OCI-LY7 (cell line): ENCODE data around the gene SIRPA. TPM values are rescaled to one million over a fixed set of nuclear protein-coding genes. Genes with fewer than 3 reads are reported as not detected.
"Not testable (repeated sequence)": the region's sequence is repeated elsewhere in the genome, so short reads cannot be mapped to it uniquely, and the experiment has no call there.

ENCODE experiments used
- BruUV-seq: library from RNA; stranded (reverse); fragments of 400-500 nt; replicated peaks from 2 replicates; lab custom pipeline; 2021; lab: Mats Ljungman, UMichigan
- CTCF ChIA-PET: fragments of 300-600 bp; sonication (Branson Sonifier 250); formaldehyde crosslinking; loops from one replicate; lab custom pipeline; 2022; ENCODE audit warnings: antibody characterized with exemption; ENCODE audit not compliant: unreplicated experiment; lab: Charles Lee
- POLR2A ChIA-PET: fragments of 300-600 bp; sonication (Branson Sonifier 250); formaldehyde crosslinking; loops from one replicate; lab custom pipeline; 2022; ENCODE audit warnings: antibody characterized with exemption; lab: Charles Lee
- DNase-seq: peaks from one replicate; pipeline ENCODE4 v3.0.0-alpha.2; 2015; ENCODE audit warnings: low spot score
- H2AFZ ChIP-seq: fragments of 200-600 bp; sonication (generic), shearing (Covaris generic); 2 replicates; pipeline ENCODE4 v1.6.1; 2014; ENCODE audit warnings: mild to moderate bottlenecking, antibody characterized with exemption, low read length, moderate library complexity
- H3K27ac ChIP-seq: fragments of 200-600 bp; sonication (generic); 2 replicates; pipeline ENCODE4 v1.5.1; 2014; ENCODE audit warnings: mixed run types, low read depth, mild to moderate bottlenecking, moderate library complexity, low read length, inconsistent platforms; ENCODE audit not compliant: poor library complexity, severe bottlenecking
- H3K36me3 ChIP-seq: fragments of 200-600 bp; sonication (generic); 2 replicates; pipeline ENCODE4 v1.6.1; 2014; ENCODE audit warnings: mild to moderate bottlenecking, antibody characterized with exemption, low read length, moderate library complexity, mixed read lengths; ENCODE audit not compliant: insufficient read depth
- H3K4me1 ChIP-seq: fragments of 200-600 bp; sonication (generic); 2 replicates; pipeline ENCODE4 v1.5.1; 2014; ENCODE audit warnings: mild to moderate bottlenecking, low read length; ENCODE audit not compliant: insufficient read depth, poor library complexity, severe bottlenecking
- H3K4me2 ChIP-seq: fragments of 200-600 bp; sonication (generic); 2 replicates; pipeline ENCODE4 v1.6.1; 2014; ENCODE audit warnings: mild to moderate bottlenecking, low read length
- H3K4me3 ChIP-seq: fragments of 200-600 bp; sonication (generic); 2 replicates; pipeline ENCODE4 v1.5.1; 2014; ENCODE audit warnings: mild to moderate bottlenecking, low read depth, low read length; ENCODE audit not compliant: poor library complexity, severe bottlenecking
- H3K79me2 ChIP-seq: fragments of 200-600 bp; sonication (generic); 2 replicates; pipeline ENCODE4 v1.6.1; 2016; ENCODE audit warnings: low read depth, mild to moderate bottlenecking, low read length, moderate library complexity, mixed read lengths; ENCODE audit not compliant: insufficient read depth
- H3K9me2 ChIP-seq: fragments of 200-600 bp; sonication (generic); 2 replicates; pipeline ENCODE4 v1.6.1; 2016; ENCODE audit warnings: mild to moderate bottlenecking, low read length, mixed read lengths; ENCODE audit not compliant: insufficient read depth
- H3K9me3 ChIP-seq: fragments of 200-600 bp; sonication (generic); 2 replicates; pipeline ENCODE4 v1.6.1; 2014; ENCODE audit warnings: mild to moderate bottlenecking, mixed run types, low read length, mixed read lengths
- H4K20me1 ChIP-seq: fragments of 200-600 bp; sonication (generic); 2 replicates; pipeline ENCODE4 v1.6.1; 2014; ENCODE audit warnings: mild to moderate bottlenecking, antibody characterized with exemption, low read length, moderate library complexity, mixed read lengths; ENCODE audit not compliant: insufficient read depth
- EZH2phosphoT487 ChIP-seq: fragments of 200-600 bp; sonication (generic); IDR thresholded peaks from 2 replicates; pipeline ENCODE4 v1.6.1; 2018; ENCODE audit warnings: low read depth, borderline replicate concordance, mild to moderate bottlenecking, mixed run types, antibody characterized with exemption, low read length, moderate library complexity, mixed read lengths
- intact Hi-C: fragments of 100-400 bp; cut with micrococcal nuclease; formaldehyde crosslinking; loops from one replicate; pipeline ENCODE4 v1.10.0; 2022; ENCODE audit not compliant: unreplicated experiment
- total RNA-seq, 2 experiments: library from RNA; depleted of rRNA in 1 of 2; stranded (reverse); fragments of >200 nt in 1 of 2; shearing (Covaris generic) in 1 of 2; gene quantifications; 2 replicates each; pipeline ENCODE4 v1.2.3, GENCODE V29; 2014 to 2022
- TF ChIP-seq, protein P1 (sequence below): fragments of 200-600 bp; sonication (generic); conservative IDR thresholded peaks from 2 replicates; pipeline ENCODE4 v1.5.1; 2014; ENCODE audit warnings: mild to moderate bottlenecking, antibody characterized with exemption, low read length, moderate library complexity, mixed read lengths

SIRPA gene
- total RNA-seq, 2 experiments from 2014 or later: not detected

DNA sequence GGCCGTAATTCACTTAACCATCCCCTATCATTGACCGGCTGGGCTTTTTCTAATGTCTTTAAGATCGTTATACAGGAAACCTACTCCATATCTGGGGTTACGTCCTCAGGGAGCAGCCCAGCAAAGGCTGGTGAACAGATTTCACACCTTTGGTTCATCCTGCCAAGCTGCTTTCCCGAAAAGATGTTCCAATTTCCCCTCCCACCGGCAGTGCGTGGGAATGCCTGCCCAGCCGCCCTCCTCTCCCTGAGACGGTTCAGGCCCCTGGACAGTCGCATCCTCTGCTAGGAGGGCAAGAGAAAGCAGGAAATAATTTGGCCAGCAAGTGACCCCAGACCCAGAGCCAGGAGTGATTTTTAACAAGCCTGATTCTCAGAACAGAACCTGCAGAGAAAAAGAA, 16.3 kb downstream of the SIRPA start:
- Histone ChIP-seq H3K9me3 (no peaks in the 10 kb centered on the region), H3K27ac (no peak overlapping the region), H4K20me1 (no peaks in the 10 kb centered on the region), H3K36me3 (no peaks in the 10 kb centered on the region), H3K4me2 (no peak overlapping the region), H3K79me2 (no peaks in the 10 kb centered on the region), H3K4me1 (no peaks in the 10 kb centered on the region), H3K4me3 (no peak overlapping the region), H2AFZ (no peak overlapping the region), H3K9me2 (no peaks in the 10 kb centered on the region)
- ChIA-PET CTCF (no interaction called here), POLR2A (interaction anchor here (0.6 to 0.7 kb wide), 2 partner anchors 56 to 134 kb away, joined by 3 to 4 read pairs; no protein-coding TSS in a partner anchor)
- no peak for DNase-seq
- intact Hi-C loops: no loop called here
- no TSS peak for BruUV-seq
- TF ChIP-seq, protein P1, sequence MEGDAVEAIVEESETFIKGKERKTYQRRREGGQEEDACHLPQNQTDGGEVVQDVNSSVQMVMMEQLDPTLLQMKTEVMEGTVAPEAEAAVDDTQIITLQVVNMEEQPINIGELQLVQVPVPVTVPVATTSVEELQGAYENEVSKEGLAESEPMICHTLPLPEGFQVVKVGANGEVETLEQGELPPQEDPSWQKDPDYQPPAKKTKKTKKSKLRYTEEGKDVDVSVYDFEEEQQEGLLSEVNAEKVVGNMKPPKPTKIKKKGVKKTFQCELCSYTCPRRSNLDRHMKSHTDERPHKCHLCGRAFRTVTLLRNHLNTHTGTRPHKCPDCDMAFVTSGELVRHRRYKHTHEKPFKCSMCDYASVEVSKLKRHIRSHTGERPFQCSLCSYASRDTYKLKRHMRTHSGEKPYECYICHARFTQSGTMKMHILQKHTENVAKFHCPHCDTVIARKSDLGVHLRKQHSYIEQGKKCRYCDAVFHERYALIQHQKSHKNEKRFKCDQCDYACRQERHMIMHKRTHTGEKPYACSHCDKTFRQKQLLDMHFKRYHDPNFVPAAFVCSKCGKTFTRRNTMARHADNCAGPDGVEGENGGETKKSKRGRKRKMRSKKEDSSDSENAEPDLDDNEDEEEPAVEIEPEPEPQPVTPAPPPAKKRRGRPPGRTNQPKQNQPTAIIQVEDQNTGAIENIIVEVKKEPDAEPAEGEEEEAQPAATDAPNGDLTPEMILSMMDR: no peak
- TF ChIP-seq EZH2phosphoT487: no peak

DNA sequence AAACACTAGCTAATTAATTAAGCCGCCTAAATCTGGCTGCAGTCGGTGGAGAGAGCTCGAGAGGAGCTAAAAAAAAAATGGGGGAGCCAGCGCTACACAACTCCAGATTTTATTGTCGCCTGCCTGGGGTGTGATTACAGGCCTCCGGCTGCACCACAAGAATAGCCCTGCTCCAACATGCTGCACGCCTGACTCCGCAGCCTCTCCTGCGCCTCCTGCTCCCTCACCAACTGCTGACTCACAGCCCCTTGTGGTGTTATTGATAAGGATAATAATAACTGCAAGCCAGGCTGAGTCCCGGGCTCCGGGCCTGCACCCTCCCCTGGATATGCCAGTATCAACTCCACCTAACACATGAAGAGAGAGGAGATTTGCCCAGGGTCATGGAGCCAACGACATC, 16.8 kb downstream of the SIRPA start:
- BruUV-seq: no TSS peak
- Histone ChIP-seq H3K79me2 (no peaks in the 10 kb centered on the region), H3K4me1 (no peaks in the 10 kb centered on the region), H3K9me3 (no peaks in the 10 kb centered on the region), H3K36me3 (no peaks in the 10 kb centered on the region), H3K4me2 (no peak overlapping the region), H3K9me2 (no peaks in the 10 kb centered on the region), H3K4me3 (no peak overlapping the region), H3K27ac (no peak overlapping the region), H4K20me1 (no peaks in the 10 kb centered on the region), H2AFZ (no peak overlapping the region)
- no peak for DNase-seq
- intact Hi-C loops: no loop called here
- ChIA-PET CTCF (no interaction called here), POLR2A (interaction anchor here (0.6 to 0.7 kb wide), 2 partner anchors 56 to 134 kb away, joined by 3 to 4 read pairs; no protein-coding TSS in a partner anchor)
- TF ChIP-seq EZH2phosphoT487: no peak
- TF ChIP-seq, protein P1: no peak

DNA sequence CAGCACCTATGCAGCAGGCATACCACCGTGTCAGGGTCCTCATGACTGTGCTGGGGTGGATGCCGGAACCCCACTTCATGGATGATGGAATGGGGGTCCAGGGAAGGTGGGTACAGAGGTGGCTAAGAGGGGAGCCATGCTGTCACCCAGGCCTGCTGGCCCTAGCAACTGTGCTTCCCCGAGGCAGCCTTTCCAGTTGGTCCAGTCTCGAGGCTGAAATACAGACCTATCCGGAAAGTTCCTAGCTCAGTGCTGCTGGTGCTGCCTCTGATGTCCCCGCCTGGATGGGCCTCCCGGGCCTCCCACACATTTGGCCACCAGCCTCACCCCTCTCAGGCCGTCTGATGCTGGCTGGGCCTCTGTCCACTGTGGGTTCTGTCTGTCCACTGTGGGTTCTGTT, 17.4 kb downstream of the SIRPA start:
- H3K79me2 ChIP-seq: no peaks in the 10 kb centered on the region
- ChIA-PET POLR2A (no interaction called here), CTCF (no interaction called here)
- H3K27ac ChIP-seq: no peak overlapping the region
- no peaks in the 10 kb centered on the region for H3K36me3 ChIP-seq
- H3K4me1 ChIP-seq: no peaks in the 10 kb centered on the region
- no peaks in the 10 kb centered on the region for H3K9me3 ChIP-seq
- H3K9me2 ChIP-seq: no peaks in the 10 kb centered on the region
- no peak overlapping the region for H2AFZ ChIP-seq
- BruUV-seq: no TSS peak
- H3K4me2 ChIP-seq: no peak overlapping the region
- no peaks in the 10 kb centered on the region for H4K20me1 ChIP-seq
- TF ChIP-seq, protein P1: no peak
- TF ChIP-seq EZH2phosphoT487: no peak
- intact Hi-C loops: no loop called here
- H3K4me3 ChIP-seq: no peak overlapping the region
- DNase-seq: no peak

DNA sequence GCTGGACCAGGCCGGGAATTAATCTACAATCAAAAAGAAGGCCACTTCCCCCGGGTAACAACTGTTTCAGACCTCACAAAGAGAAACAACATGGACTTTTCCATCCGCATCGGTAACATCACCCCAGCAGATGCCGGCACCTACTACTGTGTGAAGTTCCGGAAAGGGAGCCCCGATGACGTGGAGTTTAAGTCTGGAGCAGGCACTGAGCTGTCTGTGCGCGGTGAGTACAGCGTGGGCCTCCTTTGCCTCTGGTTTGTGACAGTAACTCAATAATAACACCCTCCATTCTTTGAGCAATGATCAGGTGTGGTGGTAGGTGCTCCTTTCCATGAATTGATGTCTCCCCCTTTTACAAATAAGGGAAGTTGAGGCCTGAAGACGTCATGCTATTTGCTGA, 20.0 kb downstream of the SIRPA start:
- H3K79me2 ChIP-seq, intact Hi-C loops, H4K20me1 ChIP-seq, H3K27ac ChIP-seq, BruUV-seq, DNase-seq, CTCF ChIA-PET, H3K4me1 ChIP-seq, H3K4me2 ChIP-seq, H3K4me3 ChIP-seq, H2AFZ ChIP-seq, POLR2A ChIA-PET, H3K36me3 ChIP-seq, H3K9me2 ChIP-seq, H3K9me3 ChIP-seq: not testable (repeated sequence)
